ENCODE results near the gene VAMP3.
A peak's percentile ranks its signal among the peaks of the same experiment; 100 is the strongest.
"Not testable (repeated sequence)": the region's sequence is repeated elsewhere in the genome, so short reads cannot be mapped to it uniquely, and the experiment has no call there.

Gene VAMP3

DNA sequence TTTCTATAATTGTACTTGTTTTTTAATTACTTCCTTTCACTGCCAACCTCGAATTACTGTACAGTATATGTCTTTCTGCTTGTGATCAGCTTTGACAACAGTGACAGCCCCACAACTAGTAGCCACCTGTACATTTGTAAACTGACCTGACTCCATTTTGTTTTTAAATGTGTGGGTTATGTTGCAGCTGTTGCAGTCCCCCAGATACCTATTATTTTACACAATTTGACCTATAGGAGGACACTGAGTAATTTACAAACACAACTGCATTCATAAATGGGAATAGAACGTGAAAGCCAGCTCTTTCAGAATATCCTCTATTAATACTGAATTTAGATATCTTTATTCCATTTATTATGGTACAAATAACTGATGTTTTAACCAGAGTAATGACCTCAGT lies 2.5 kb upstream of the VAMP3 start:
- DNase-seq (ENCODE audit: low spot score): peak; percentile 61

DNA sequence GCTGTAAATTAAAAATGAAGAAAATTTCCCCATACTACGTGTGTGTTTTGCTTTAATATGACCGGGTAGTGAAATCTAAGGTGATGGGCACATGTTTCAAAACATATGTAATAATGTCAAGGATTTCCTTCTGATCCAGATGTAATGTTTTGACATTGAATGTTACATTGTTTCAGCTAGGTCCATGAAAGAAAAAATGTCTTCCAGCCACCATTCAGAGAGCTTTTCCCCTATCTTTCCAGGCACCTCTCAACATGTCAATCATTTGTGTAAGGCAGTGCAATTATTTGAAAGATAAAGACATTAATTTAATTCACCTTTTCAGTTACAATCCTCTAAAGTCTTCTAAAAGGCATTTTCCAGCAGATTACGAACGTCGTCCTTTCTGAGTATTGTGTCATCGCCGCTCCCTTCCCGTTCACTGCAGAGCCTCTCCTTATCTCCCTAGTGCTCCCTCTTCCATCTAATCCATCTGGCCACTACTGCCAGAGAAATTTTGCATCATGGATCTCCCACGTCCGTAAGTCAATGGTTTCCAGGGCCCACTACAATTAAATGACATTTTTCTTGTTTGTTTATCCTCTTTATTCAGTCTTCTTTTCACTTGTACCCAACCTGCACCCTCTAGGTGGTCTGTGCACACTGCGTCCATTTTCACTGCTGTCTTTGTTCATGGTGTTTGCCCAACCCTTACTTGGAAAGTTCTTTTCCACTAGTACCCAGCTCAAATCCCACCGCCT lies 1.3 kb upstream of the VAMP3 start:
- DNase-seq (ENCODE audit: low spot score): no peak

DNA sequence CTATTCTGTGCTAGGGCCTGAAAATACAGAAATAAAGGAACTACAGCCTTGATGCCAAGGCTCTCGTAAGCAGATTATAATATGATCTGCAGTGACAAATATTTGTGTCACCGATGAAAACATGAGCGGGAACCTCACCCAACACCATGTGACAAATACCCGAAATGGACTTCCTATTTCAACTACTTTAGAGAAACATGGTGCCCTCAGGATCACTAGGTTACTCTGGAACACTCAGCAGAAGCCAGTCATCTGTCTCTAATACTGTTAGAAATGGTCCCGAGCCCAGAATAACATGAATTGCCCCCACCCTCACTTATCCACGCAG lies 463 bp upstream of the VAMP3 start:
- DNase-seq (ENCODE audit: low spot score): peak; percentile 29

DNA sequence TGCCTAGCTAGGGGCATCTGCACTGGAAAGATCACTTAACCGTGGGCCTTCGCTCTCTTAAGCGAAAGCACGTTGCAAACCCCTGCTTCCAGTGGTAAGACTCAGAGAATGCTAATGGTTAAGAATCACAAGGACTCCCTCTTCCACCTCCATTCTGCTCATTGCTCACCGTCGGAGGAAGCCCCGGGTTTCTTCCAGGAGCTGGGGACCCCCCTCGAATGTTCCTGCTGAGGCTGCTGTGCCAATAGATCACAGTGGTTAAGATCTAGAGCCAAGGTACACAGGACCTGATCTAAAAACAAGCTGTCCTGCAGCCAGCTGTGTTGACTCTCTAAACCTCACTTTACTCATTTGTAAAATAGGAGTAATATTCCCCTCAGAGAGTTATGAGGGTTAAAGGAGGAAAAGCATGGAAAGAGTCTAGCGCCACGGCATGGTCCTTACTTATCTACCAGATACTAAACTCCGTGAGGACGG lies 765 bp downstream of the VAMP3 start:
- no peak for DNase-seq (ENCODE audit: low spot score)

DNA sequence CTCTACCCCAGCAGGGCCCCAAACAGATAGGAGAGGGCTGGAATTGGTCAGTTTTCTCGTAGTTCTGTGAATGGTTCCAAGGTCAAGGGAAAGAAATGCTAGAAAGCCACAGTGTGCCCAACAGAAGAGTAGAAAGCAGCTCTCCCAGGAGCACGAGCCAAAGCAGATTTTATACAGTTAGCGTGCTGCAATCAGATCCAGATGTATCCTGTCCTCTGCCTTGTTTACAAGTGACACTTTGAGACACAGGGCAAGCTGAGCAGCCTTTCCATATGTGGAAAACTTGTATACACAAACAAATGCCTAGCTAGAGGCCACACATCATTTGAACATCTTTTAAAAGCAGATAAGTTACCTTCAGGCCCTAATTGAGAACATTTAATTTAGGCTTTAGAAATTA lies 6.5 kb downstream of the VAMP3 start:
- DNase-seq (ENCODE audit: low spot score): no peak

GRCh38 chr1:7778133-7778628 lies 7.1 kb downstream of the VAMP3 start:
- no peak for DNase-seq (ENCODE audit: low spot score)

GRCh38 chr1:7780976-7781375 lies 9.9 kb downstream of the VAMP3 start:
- DNase-seq (ENCODE audit: low spot score): no peak

DNA sequence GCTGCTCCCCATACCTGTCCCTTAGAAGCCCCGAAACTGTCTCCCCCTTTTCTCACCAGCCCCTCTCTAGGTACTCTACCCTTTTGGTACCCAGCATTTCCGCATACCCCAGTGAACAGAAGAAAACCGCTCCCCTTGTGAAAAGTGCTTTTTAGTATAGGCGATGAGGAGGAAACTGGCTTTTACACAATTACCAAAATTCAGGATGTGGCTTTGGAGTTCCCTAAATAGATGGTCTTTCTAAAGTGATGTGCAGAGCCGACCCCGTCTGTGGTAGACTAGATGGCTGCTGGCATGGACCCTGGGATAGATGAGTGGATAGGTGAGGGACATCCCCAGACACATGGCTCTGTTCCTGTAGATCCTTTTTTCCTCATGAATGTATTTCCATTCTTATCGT lies 10.4 kb downstream of the VAMP3 start:
- no peak for DNase-seq (ENCODE audit: low spot score)

DNA sequence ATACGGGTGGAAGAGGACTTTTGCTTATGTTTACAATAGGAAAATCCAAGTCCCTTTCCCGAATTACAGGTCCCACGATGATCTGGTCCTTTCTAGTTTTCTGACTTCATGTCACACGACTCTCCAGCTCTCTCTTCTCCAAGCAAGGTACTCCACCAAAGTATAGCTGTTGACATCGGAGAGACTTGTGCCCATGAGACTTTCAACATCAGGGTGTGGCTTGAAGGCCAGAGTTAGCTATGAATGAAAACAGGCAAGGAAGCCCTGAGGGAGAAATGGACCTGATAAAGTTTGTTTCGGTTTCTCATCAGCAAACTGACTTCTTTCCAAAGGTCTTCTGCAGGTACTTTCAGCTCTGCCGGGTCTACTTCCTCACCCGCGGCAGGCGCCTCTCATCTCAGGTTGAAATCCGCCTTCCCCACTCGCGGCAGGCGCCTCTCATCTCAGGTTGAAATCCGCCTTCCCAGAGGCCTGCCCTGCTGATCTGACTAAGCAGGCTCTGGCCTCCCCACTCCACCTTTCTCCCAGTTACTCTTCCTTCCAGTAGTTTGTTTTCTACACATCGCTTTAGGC lies 10.9 kb downstream of the VAMP3 start:
- DNase-seq (ENCODE audit: low spot score): no peak

- peak; percentile 70 for DNase-seq (ENCODE audit: low spot score)
Measured at GRCh38 chr1:7783178-7783711, 12.1 kb downstream of the VAMP3 start.

DNA sequence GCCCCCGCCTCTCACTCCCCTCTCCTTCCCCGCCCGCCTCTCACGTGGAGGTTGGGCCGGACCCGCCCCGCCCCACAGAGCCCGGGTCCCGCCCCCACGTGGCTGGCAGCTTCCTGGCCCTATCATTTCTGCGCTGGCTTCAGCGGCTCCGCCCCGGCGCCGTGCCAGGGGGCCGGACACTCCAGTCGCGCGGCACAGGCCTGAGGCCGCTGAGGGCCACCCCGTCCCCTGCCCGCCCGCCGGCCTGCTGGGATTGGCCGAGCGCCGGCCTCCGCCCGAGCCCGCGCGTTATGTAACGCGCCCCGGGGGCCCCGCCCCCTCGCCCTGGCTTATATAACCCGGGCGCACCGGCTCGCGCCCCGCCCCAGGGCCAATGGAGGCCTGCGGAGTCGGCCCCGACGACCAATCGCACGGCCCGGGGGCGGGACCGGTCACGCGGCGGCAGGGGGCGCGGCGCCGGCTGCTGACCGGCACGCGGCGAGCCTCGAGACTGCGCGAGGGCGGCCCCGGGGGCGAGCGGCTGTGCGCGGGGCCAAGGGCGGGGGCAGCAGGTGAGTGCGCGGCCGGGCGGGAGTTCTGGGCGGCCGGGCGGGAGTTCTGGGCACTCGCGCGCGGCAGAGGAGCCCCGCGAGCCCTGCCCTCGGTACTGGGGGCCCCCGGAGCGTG lies 12.9 kb downstream of the VAMP3 start, which contains the start of gene PER3:
Gene PER3, plus strand, starts transcription at position 466 of the 666 bp plus-strand sequence. CDS start 587 bp downstream, outside the sequence.
- peak; percentile 96 for DNase-seq (ENCODE audit: low spot score)

- DNase-seq (ENCODE audit: low spot score): no peak
Measured at GRCh38 chr1:7784492-7785071, 13.5 kb downstream of the VAMP3 start.

GRCh38 chr1:7785108-7785507 lies 14.0 kb downstream of the VAMP3 start:
- DNase-seq (ENCODE audit: low spot score): no peak

DNA sequence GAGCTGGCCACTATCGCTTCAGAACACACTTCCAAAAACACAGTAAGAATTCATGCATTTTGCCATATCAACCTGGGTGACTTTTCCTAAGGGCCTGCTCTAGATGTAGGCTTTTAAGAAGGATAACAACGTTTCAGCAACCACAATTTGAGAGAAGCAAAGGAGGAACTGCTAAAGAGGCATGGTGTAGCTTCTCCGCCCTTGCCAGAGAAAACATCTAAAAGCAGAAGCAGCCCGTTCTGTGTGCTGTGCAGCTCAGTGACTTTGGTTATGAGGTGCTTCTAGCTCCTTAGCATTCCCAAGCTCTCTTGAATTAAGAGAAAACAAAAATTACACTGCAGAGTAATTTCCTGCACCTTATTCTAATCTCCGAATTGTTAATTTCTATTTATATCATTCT lies 15.7 kb downstream of the VAMP3 start:
- no peak for DNase-seq (ENCODE audit: low spot score)

GRCh38 chr1:7789828-7790227 lies 18.7 kb downstream of the VAMP3 start:
- DNase-seq (ENCODE audit: low spot score): no peak

- not testable (repeated sequence) for DNase-seq (ENCODE audit: low spot score)
Measured at GRCh38 chr1:7791027-7791426, 19.9 kb downstream of the VAMP3 start.

DNA sequence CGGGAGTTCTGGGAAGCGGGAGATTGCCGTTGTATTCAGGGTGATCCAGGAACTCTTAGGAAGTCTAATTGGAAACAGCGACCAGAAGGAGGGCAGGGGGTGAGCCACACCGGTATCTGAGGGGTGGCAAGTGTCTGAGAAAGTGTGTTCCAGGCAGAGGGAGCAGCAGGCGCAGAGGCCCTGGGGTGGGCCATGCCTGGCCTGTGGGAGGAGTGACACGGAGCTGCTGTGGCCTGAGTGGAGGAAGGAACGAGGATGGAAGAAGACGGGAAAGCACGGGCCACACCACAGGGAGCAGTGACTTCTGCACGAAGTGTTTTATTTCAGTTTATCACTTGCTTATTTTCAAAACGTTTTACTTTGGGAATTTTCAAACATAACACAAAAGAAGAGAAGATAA lies 24.3 kb downstream of the VAMP3 start:
- DNase-seq (ENCODE audit: low spot score): no peak

DNA sequence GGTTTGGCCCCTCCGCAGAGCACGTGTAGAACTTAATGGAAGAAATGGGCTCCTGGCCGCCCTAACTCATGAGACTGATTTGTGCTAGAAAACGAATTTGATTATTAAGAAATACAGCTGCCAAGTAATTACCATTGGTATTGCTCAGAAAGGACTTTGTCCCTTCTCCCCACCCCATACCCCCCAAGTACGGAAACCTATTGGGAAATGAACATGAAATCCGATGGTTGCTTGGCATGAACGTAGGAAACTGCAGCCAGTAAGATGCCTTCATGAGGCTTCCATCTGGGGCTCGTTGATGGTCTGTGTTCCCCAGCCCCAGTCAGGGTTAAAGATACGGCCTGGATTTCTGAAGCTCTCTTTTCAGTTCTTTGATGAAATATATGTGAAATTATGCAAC lies 34.4 kb downstream of the VAMP3 start:
- no peak for DNase-seq (ENCODE audit: low spot score)

GRCh38 chr1:7808253-7808844 lies 37.3 kb downstream of the VAMP3 start:
- DNase-seq (ENCODE audit: low spot score): peak; percentile 69

GRCh38 chr1:7809742-7810141 lies 38.6 kb downstream of the VAMP3 start:
- no peak for DNase-seq (ENCODE audit: low spot score)

DNA sequence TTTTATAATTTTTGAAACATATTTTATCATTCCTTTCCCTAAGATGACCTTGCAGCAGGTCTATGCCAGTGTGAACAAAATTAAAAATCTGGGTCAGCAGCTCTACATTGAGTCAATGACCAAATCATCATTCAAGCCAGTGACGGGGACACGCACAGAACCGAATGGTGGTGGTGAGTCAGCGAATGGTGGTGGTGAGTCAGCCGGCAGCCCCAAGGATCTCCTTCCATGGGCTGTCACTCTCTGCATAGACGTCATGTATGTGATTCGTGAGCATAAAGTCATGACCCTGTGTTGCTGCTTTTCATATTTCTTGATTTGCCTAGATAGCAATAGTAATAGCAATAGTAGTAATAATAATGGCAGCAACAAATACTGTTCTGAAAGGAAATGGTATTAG lies 39.3 kb downstream of the VAMP3 start:
- no peak for DNase-seq (ENCODE audit: low spot score)

DNA sequence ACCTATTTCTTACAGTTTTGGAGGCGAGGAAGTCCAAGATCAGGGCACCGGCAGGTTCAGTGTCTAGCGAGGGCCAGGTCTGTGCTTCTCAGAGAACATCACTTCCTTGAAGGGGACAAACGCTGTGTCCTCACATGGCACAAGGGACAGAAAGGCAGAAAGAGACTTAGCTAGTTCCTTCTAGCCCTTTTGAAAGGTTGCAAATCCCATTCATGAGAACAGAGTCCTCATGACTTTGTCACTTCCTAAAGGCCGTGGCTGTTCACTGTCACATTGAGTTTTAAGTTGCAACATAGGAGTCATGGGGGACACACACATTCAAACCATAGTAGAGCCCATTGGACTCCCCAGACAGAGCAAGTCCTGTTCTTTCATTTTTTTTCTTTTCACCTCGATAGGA lies 40.4 kb downstream of the VAMP3 start:
- no peak for DNase-seq (ENCODE audit: low spot score)
